Peyer's patch (tissue), 4 donors: Measurements from ENCODE around the gene TEX19. TPM values are rescaled to one million over a fixed set of nuclear protein-coding genes. Genes with fewer than 3 reads are reported as not detected.
"Not testable (repeated sequence)": the region's sequence is repeated elsewhere in the genome, so short reads cannot be mapped to it uniquely, and the experiment has no call there.

Source experiments
- DNase-seq, 3 donors: peaks; one replicate each; pipeline ENCODE4 v3.0.0-alpha.2; 2017 to 2019
- H3K27ac ChIP-seq, 4 donors: fragments of 200-600 bp; sonication (generic); one replicate each; pipeline ENCODE4 v1.5.1; 2016 to 2019
- H3K27me3 ChIP-seq, 2 donors: fragments of 200-600 bp; sonication (generic); one replicate each; pipeline ENCODE4 v1.5.1; 2019
- H3K36me3 ChIP-seq, 3 donors: fragments of 200-600 bp; sonication (generic); one replicate each; pipeline ENCODE4 v1.5.1; 2016 to 2019
- H3K4me1 ChIP-seq, 4 donors: fragments of 200-600 bp; sonication (generic); one replicate each; pipeline ENCODE4 v1.5.1; 2016 to 2019
- H3K4me3 ChIP-seq, 4 donors: fragments of 200-600 bp; sonication (generic); 1 replicate in 3 of 4; 2 replicates in 1 of 4; pipeline ENCODE4 v1.5.1; 2016 to 2019; ENCODE audit warnings: mild to moderate bottlenecking in 1 of 4
- H3K9me3 ChIP-seq, 4 donors: fragments of 200-600 bp; sonication (generic); one replicate each; pipeline ENCODE4 v1.5.1; 2016 to 2019; ENCODE audit warnings: mild to moderate bottlenecking in 1 of 4
- CTCF ChIP-seq, 6 experiments: fragments of 450-650 bp in 4 of 6; fragments of 200-600 bp in 2 of 6; sonication (generic) in 1 of 6; IDR thresholded peaks; one replicate each; pipeline ENCODE4 v1.5.1; 2017 to 2019; ENCODE audit warnings: antibody characterized with exemption in 6 of 6, mild to moderate bottlenecking in 3 of 6, moderate library complexity in 1 of 6
- POLR2A ChIP-seq, 2 donors: fragments of 450-650 bp; IDR thresholded peaks; one replicate each; pipeline ENCODE4 v1.5.1; 2017; ENCODE audit warnings: antibody characterized with exemption in 2 of 2, mild to moderate bottlenecking in 2 of 2, moderate library complexity in 2 of 2
- total RNA-seq, 4 donors: library from RNA; depleted of rRNA; stranded (reverse); fragments of >200 nt; gene quantifications; one replicate each; pipeline ENCODE4 v1.1.0, GENCODE V29; 2016

The TEX19 gene
- total RNA-seq, 4 donors from 2014 or later: not detected

DNA sequence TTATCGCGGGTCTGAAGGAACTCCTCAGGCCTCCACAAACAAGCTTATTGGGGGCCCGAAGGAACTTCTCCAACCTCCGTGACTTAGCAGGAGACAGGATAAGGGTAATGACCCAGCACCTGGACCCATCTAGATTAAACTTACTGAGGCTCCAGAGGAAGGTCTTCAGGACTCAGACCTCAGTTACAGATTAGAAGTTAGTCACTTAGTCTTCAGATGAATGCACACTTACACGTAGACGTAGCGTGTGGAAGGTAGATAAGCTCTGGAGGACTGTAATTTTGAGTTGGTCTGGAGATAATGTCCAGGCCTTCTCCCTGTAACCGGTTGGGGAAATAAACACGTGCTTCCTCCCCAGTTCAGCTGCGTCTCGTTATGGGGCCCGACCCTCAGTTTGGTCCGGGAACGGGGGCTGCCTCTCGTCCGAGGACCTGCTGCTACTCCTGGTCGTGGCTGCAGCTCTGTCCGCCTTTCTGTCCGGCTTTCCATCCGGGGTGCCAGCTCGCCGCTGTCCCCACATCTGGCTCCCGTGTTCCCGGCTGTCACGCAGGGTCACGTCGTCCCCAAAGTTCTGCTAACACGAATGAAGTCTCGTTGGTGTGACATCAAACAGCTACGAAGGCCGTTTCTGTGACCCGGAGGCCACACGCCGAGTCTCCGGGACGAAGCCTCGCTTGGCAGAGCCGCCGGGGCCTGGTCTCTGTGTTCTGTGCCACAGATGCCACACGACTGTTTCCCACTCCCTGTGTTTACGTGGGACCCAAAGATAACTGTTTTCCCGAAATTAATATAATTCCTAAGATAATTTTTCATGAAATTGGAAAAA, 13.7 kb upstream of the TEX19 start:
- no peaks in the 10 kb centered on the region for H3K27me3 ChIP-seq
- no peak for DNase-seq
- TF ChIP-seq POLR2A (IDR thresholded peaks at IDR 0.05) (no peak), CTCF (IDR thresholded peaks at IDR 0.05) (no peak)

GRCh38 chr17:82346342-82347300, 12.4 kb upstream of the TEX19 start:
- H3K27ac ChIP-seq: no peak overlapping the region

More for the DNA sequence above, 13.7 kb upstream of the TEX19 start:
- Histone ChIP-seq H3K4me1 (no peaks in the 10 kb centered on the region), H3K27ac (no peak overlapping the region), H3K4me3 (no peak overlapping the region), H3K36me3 (no peaks in the 10 kb centered on the region), H3K9me3 (no peaks in the 10 kb centered on the region)

GRCh38 chr17:82347994-82348393, 11.1 kb upstream of the TEX19 start:
- H3K9me3 ChIP-seq, H3K4me1 ChIP-seq, H3K4me3 ChIP-seq, H3K27me3 ChIP-seq, H3K36me3 ChIP-seq, DNase-seq, H3K27ac ChIP-seq: not testable (repeated sequence)

More at GRCh38 chr17:82346342-82347300, 12.4 kb upstream of the TEX19 start:
- Histone ChIP-seq H3K4me1 (peaks cover 0 to under 1% (median 0%) of the 10 kb centered on the region in 4 donors), H3K36me3 (no peaks in the 10 kb centered on the region), H3K27me3 (no peaks in the 10 kb centered on the region), H3K4me3 (no peak overlapping the region), H3K9me3 (no peaks in the 10 kb centered on the region)
- no peak for TF ChIP-seq POLR2A (IDR thresholded peaks at IDR 0.05)
- no peak for TF ChIP-seq CTCF (IDR thresholded peaks at IDR 0.05)
- no peak for DNase-seq

DNA sequence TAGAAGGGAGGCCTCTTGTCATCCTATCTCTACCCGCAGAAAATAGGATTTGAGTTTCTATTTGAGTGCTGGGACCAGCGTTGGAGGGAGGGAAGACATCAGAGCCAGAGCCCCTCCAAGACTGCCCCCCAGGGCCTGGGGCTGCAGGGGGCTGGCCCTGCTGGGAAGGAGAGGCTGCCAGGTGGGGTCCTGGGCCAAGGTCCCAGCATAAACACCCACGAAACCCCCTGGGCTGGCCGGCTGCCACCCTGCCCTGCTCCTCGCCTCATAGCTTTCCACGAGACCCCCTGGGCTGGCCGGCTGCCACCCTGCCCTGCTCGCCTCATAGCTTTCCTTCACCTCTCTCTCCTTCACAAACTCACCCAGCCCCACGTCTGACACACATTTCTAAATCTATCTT, 10.6 kb upstream of the TEX19 start:
- Histone ChIP-seq H3K27me3 (no peaks in the 10 kb centered on the region), H3K4me1 (peaks cover 0 to 5% (median 0%) of the 10 kb centered on the region in 4 donors), H3K4me3 (no peak overlapping the region), H3K9me3 (no peaks in the 10 kb centered on the region), H3K36me3 (no peaks in the 10 kb centered on the region), H3K27ac (no peak overlapping the region)
- DNase-seq: no peak
- TF ChIP-seq POLR2A (IDR thresholded peaks at IDR 0.05) (no peak), CTCF (IDR thresholded peaks at IDR 0.05) (no peak)

- Histone ChIP-seq H3K36me3 (no peaks in the 10 kb centered on the region), H3K9me3 (no peaks in the 10 kb centered on the region), H3K4me3 (no peak overlapping the region), H3K27ac (no peak overlapping the region), H3K27me3 (no peaks in the 10 kb centered on the region), H3K4me1 (peaks cover 0 to 5% (median 0%) of the 10 kb centered on the region in 4 donors)
- no peak for TF ChIP-seq CTCF (IDR thresholded peaks at IDR 0.05)
- TF ChIP-seq POLR2A (IDR thresholded peaks at IDR 0.05): no peak
- DNase-seq: no peak
Measured at GRCh38 chr17:82348866-82349265, 10.2 kb upstream of the TEX19 start.

GRCh38 chr17:82349287-82349701, 9.8 kb upstream of the TEX19 start:
- Histone ChIP-seq H3K9me3 (no peaks in the 10 kb centered on the region), H3K27me3 (no peaks in the 10 kb centered on the region), H3K36me3 (no peaks in the 10 kb centered on the region), H3K27ac (no peak overlapping the region), H3K4me1 (peaks cover 0 to 5% (median 0%) of the 10 kb centered on the region in 4 donors), H3K4me3 (no peak overlapping the region)
- no peak for DNase-seq
- no peak for TF ChIP-seq CTCF (IDR thresholded peaks at IDR 0.05)
- TF ChIP-seq POLR2A (IDR thresholded peaks at IDR 0.05): no peak
